Measurements from ENCODE around the gene SLC35F1.

GRCh38 chr6:118212451-118213173 is 305.5 kb downstream of the SLC35F1 start:
- TF ChIP-seq MXI1 (conservative IDR thresholded peaks at IDR 0.05; ENCODE audit: poor library complexity, severe bottlenecking) (no peak), CTCF (IDR thresholded peaks at IDR 0.05; ENCODE audit: poor library complexity, severe bottlenecking) (no peak), EZH2 (IDR thresholded peaks at IDR 0.05; ENCODE audit: borderline replicate concordance, insufficient read depth, low read length, poor library complexity, severe bottlenecking) (no peak), EP300 (conservative IDR thresholded peaks at IDR 0.05; ENCODE audit: poor library complexity, severe bottlenecking) (no peak)

Measured in neural cell (in vitro differentiated cells).